OCI-LY3 (cell line): ENCODE data around the gene UPK3A.

Experiments used
- CTCF ChIP-seq: fragments of 200-600, 300-600 bp; sonication (generic); IDR thresholded peaks from 2 replicates; pipeline ENCODE4 v1.5.1; 2014; ENCODE audit warnings: antibody characterized with exemption, low read length, low read depth
- EZH2phosphoT487 ChIP-seq: fragments of 200-600 bp; shearing (Covaris generic); IDR thresholded peaks from 2 replicates; pipeline ENCODE4 v1.6.1; 2018; ENCODE audit warnings: antibody characterized with exemption, mixed run types, low read depth

DNA sequence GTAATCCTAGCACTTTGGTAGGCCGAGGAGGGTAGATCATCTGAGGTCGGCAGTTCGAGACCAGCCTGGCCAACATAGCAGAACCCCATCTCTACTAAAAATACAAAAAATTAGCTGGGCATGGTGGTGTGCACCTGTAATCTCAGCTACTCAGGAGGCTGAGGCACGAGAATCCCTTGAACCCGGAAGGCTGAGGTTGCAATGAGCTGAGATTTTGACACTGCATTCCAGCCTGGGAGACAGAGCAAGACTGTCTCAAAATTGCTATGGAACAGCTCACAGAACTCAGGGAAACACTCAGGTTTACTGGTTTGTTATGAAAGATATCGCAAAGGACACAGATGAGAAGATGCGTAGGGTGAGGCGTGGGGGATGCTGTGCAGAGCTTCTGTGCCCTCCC is 27.7 kb downstream of the UPK3A start:
- TF ChIP-seq CTCF (no peak), EZH2phosphoT487 (no peak)
